ENCODE data around the gene FLAD1. TPM values are rescaled to one million over a fixed set of nuclear protein-coding genes. Genes with fewer than 3 reads are reported as not detected.

The FLAD1 gene
- total and polyA plus RNA-seq, 2 donors (not counting 3 experiments of a cell fraction or from before 2014, with no cell fraction given) = 42.2 to 59.1 TPM

DNA sequence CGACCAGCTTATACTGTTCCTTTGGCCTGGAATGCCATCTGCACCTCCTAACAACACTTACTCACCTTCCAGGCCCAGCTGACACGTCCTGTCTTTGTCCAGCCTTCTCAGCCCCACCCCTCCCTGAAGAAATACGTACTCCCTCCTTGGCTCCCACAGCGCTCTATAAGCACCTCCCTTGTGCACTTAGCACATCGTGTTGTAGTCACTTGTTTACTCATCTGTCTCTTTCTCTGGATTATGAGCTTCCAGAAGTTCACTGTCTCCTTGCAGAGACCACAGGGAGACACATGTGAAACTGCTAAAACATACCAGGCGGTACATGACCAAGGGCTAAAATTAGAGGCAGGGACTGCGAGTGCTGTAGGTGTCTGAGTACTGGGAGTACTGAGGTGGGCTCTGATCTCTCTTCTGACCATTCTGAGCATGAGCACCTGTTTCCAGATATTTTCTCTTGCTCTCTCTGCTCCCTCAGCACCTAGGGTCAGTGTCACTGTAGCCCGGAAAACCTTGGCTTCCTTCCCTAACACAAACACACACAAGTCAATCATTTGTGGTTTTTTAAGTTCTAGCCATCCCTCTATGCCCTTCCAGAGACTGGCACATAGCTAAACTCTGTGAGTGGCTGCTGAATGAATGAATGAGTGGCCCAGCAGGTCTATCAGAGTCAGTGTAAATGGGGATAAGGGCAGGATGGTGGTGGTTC lies 55.6 kb downstream of the FLAD1 start:
- Histone ChIP-seq H4K20me1 (replicated peaks; ENCODE audit: control insufficient read depth, extremely low read depth, insufficient read depth, low read length) (no peaks in the 10 kb centered on the region), H3K36me3 (ENCODE audit: control insufficient read depth in 2 of 2, extremely low read depth in 1 of 2, insufficient read depth in 2 of 2, low read length in 2 of 2) (no peaks in the 10 kb centered on the region), H3K9ac (replicated peaks; ENCODE audit: extremely low read depth, insufficient read depth, low read length) (no peak overlapping the region), H3K9me3 (replicated peaks; ENCODE audit: control insufficient read depth, insufficient read depth, low read length) (no peaks in the 10 kb centered on the region), H2AFZ (ENCODE audit: low read depth, low read length) (no peak overlapping the region), H3K4me2 (ENCODE audit: insufficient read depth, low read length) (no peak overlapping the region), H3K9me1 (replicated peaks; ENCODE audit: control insufficient read depth, extremely low read depth, insufficient read depth, low read length) (no peaks in the 10 kb centered on the region), H3K4me3 (replicated peaks in 1 of 3; ENCODE audit: insufficient read depth in 1 of 3, low read depth in 1 of 3, low read length in 3 of 3) (no peak overlapping the region), H3K27me3 (ENCODE audit: control insufficient read depth in 2 of 2, insufficient read depth in 2 of 2, low read length in 2 of 2) (peaks cover 0 to 5% of the 10 kb centered on the region in 2 experiments), H3K4me1 (ENCODE audit: control insufficient read depth, extremely low read depth, insufficient read depth, low read length) (peaks cover 4% of the 10 kb centered on the region), H3K27ac (ENCODE audit: insufficient read depth, low read depth, low read length) (no peak overlapping the region), H3K79me2 (ENCODE audit: control insufficient read depth, insufficient read depth, low read length) (no peaks in the 10 kb centered on the region)
- no TSS peak for BruUV-seq (replicated peaks)
- ChIA-PET CTCF (interaction anchor here (1.1 to 3.2 kb wide), 3 partner anchors 12 to 25 kb away, joined by 4 to 20 read pairs (median 6); partner anchors contain the start of gene ADAM15), POLR2A (no interaction called here)
- dilution Hi-C loops (cut with MboI; ENCODE audit: extremely low pct_ligation_motif_present, low sequenced_read_pairs) = no loop called here
- DNase-seq (ENCODE audit: low read depth, low spot score) (no peak), FAIRE-seq (peak; percentile 24)
- TF ChIP-seq POLR2AphosphoS5 (IDR thresholded peaks at IDR 0.05; ENCODE audit: insufficient read depth, low read depth, low read length) = no peak
- intact Hi-C loops (cut with micrococcal nuclease) = no loop called here

DNA sequence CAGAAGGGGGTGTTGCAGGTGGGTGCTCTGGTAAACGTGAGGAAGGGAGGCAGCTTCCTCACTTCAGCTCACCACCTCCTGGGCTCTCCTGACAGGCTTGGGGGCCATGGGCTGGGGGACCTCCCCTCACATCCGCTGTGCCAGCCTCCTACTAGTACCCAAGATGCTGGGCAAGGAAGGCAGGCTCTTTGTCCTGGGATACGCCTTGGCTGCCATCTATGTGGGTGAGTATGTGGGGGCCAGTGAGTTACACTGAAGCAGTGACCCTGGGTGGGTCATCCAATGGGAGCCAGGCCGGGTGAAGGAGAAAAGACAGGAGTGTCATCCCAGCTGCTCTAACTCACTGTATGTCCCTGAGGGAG lies 56.1 kb downstream of the FLAD1 start:
- Histone ChIP-seq H4K20me1 (replicated peaks; ENCODE audit: control insufficient read depth, extremely low read depth, insufficient read depth, low read length) (no peaks in the 10 kb centered on the region), H3K9ac (replicated peaks; ENCODE audit: extremely low read depth, insufficient read depth, low read length) (no peak overlapping the region), H3K27me3 (ENCODE audit: control insufficient read depth in 2 of 2, insufficient read depth in 2 of 2, low read length in 2 of 2) (peaks cover 0 to 5% of the 10 kb centered on the region in 2 experiments), H3K27ac (ENCODE audit: insufficient read depth, low read depth, low read length) (no peak overlapping the region), H3K79me2 (ENCODE audit: control insufficient read depth, insufficient read depth, low read length) (no peaks in the 10 kb centered on the region), H2AFZ (ENCODE audit: low read depth, low read length) (no peak overlapping the region), H3K9me1 (replicated peaks; ENCODE audit: control insufficient read depth, extremely low read depth, insufficient read depth, low read length) (no peaks in the 10 kb centered on the region), H3K4me2 (ENCODE audit: insufficient read depth, low read length) (no peak overlapping the region), H3K9me3 (replicated peaks; ENCODE audit: control insufficient read depth, insufficient read depth, low read length) (no peaks in the 10 kb centered on the region), H3K4me3 (replicated peaks in 1 of 3; ENCODE audit: insufficient read depth in 1 of 3, low read depth in 1 of 3, low read length in 3 of 3) (no peak overlapping the region), H3K36me3 (ENCODE audit: control insufficient read depth in 2 of 2, extremely low read depth in 1 of 2, insufficient read depth in 2 of 2, low read length in 2 of 2) (no peaks in the 10 kb centered on the region), H3K4me1 (ENCODE audit: control insufficient read depth, extremely low read depth, insufficient read depth, low read length) (peaks cover 4% of the 10 kb centered on the region)
- FAIRE-seq (no peak), DNase-seq (ENCODE audit: low read depth, low spot score) (no peak)
- POLR2A ChIA-PET = no interaction called here
- CTCF ChIA-PET = interaction anchor here (1.1 to 3.2 kb wide), 2 partner anchors 12 to 23 kb away, joined by 6 to 20 read pairs; partner anchors contain the start of gene ADAM15
- BruUV-seq (replicated peaks) = no TSS peak
- dilution Hi-C loops (cut with MboI; ENCODE audit: extremely low pct_ligation_motif_present, low sequenced_read_pairs) = no loop called here
- intact Hi-C loops (cut with micrococcal nuclease) = no loop called here
- no peak for TF ChIP-seq POLR2AphosphoS5 (IDR thresholded peaks at IDR 0.05; ENCODE audit: insufficient read depth, low read depth, low read length)
- TF ChIP-seq GATA2 (IDR thresholded peaks at IDR 0.05; ENCODE audit: insufficient read depth, insufficient read length, low read depth, low read length) = no peak
- TF ChIP-seq, protein P1, sequence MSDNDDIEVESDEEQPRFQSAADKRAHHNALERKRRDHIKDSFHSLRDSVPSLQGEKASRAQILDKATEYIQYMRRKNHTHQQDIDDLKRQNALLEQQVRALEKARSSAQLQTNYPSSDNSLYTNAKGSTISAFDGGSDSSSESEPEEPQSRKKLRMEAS (IDR thresholded peaks at IDR 0.05; ENCODE audit: insufficient read depth, insufficient read length) = no peak
- no peak for TF ChIP-seq EZH2 (IDR thresholded peaks at IDR 0.05; ENCODE audit: borderline replicate concordance, low read depth, low read length, severe bottlenecking)
- TF ChIP-seq MYC (IDR thresholded peaks at IDR 0.05; ENCODE audit: low read depth, low read length) = no peak
- TF ChIP-seq, protein P2, sequence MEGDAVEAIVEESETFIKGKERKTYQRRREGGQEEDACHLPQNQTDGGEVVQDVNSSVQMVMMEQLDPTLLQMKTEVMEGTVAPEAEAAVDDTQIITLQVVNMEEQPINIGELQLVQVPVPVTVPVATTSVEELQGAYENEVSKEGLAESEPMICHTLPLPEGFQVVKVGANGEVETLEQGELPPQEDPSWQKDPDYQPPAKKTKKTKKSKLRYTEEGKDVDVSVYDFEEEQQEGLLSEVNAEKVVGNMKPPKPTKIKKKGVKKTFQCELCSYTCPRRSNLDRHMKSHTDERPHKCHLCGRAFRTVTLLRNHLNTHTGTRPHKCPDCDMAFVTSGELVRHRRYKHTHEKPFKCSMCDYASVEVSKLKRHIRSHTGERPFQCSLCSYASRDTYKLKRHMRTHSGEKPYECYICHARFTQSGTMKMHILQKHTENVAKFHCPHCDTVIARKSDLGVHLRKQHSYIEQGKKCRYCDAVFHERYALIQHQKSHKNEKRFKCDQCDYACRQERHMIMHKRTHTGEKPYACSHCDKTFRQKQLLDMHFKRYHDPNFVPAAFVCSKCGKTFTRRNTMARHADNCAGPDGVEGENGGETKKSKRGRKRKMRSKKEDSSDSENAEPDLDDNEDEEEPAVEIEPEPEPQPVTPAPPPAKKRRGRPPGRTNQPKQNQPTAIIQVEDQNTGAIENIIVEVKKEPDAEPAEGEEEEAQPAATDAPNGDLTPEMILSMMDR (IDR thresholded peaks at IDR 0.05; ENCODE audit: extremely low read depth in 1 of 2, insufficient read depth in 1 of 2, low read depth in 1 of 2, low read length in 2 of 2) = no peak
